ENCODE measurements around the gene VSIG10L.

Gene VSIG10L

GRCh38 chr19:51365211-51365964, 23.4 kb upstream of the VSIG10L start:
- H3K27ac ChIP-seq (ENCODE audit: low read length): peak overlapping the region; percentile 92
- DNase-seq (peak; percentile 31), ATAC-seq (ENCODE audit: insufficient read depth, low read depth) (no peak)
- H3K9me3 ChIP-seq (ENCODE audit: insufficient read depth, low read length, severe bottlenecking): no peaks in the 10 kb centered on the region
- peak overlapping the region; percentile 88 for H3K4me2 ChIP-seq (ENCODE audit: insufficient read depth, low read length)
- peaks cover 42% of the 10 kb centered on the region for H3K79me2 ChIP-seq (ENCODE audit: insufficient read depth, low read length)
- H3K9ac ChIP-seq (ENCODE audit: low read depth, low read length): peak overlapping the region; percentile 83
- TF ChIP-seq, protein P1, sequence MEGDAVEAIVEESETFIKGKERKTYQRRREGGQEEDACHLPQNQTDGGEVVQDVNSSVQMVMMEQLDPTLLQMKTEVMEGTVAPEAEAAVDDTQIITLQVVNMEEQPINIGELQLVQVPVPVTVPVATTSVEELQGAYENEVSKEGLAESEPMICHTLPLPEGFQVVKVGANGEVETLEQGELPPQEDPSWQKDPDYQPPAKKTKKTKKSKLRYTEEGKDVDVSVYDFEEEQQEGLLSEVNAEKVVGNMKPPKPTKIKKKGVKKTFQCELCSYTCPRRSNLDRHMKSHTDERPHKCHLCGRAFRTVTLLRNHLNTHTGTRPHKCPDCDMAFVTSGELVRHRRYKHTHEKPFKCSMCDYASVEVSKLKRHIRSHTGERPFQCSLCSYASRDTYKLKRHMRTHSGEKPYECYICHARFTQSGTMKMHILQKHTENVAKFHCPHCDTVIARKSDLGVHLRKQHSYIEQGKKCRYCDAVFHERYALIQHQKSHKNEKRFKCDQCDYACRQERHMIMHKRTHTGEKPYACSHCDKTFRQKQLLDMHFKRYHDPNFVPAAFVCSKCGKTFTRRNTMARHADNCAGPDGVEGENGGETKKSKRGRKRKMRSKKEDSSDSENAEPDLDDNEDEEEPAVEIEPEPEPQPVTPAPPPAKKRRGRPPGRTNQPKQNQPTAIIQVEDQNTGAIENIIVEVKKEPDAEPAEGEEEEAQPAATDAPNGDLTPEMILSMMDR (IDR thresholded peaks at IDR 0.05; ENCODE audit: borderline replicate concordance, extremely low read depth, low read length, poor library complexity, severe bottlenecking): peak; percentile 23
- no peak for TF ChIP-seq EZH2 (IDR thresholded peaks at IDR 0.05; ENCODE audit: borderline replicate concordance, low read depth, low read length, severe bottlenecking)
- H4K20me1 ChIP-seq (ENCODE audit: insufficient read depth, low read length): peaks cover 11% of the 10 kb centered on the region
- peaks cover 4% of the 10 kb centered on the region; the same call in 1 of the 2 replicates for H3K36me3 ChIP-seq (ENCODE audit: insufficient read depth, low read length)
- peaks cover 46% of the 10 kb centered on the region for H3K4me1 ChIP-seq (ENCODE audit: insufficient read depth, low read length)
- peak overlapping the region; percentile 71 to 88; a peak in 3 of 4 replicates for H3K4me3 ChIP-seq (ENCODE audit: low read depth in 1 of 2, low read length in 2 of 2)
- peak overlapping the region; percentile 93 for H2AFZ ChIP-seq (ENCODE audit: low read depth, low read length)
- H3K27me3 ChIP-seq (ENCODE audit: insufficient read depth, low read length, poor library complexity): no peaks in the 10 kb centered on the region

DNA sequence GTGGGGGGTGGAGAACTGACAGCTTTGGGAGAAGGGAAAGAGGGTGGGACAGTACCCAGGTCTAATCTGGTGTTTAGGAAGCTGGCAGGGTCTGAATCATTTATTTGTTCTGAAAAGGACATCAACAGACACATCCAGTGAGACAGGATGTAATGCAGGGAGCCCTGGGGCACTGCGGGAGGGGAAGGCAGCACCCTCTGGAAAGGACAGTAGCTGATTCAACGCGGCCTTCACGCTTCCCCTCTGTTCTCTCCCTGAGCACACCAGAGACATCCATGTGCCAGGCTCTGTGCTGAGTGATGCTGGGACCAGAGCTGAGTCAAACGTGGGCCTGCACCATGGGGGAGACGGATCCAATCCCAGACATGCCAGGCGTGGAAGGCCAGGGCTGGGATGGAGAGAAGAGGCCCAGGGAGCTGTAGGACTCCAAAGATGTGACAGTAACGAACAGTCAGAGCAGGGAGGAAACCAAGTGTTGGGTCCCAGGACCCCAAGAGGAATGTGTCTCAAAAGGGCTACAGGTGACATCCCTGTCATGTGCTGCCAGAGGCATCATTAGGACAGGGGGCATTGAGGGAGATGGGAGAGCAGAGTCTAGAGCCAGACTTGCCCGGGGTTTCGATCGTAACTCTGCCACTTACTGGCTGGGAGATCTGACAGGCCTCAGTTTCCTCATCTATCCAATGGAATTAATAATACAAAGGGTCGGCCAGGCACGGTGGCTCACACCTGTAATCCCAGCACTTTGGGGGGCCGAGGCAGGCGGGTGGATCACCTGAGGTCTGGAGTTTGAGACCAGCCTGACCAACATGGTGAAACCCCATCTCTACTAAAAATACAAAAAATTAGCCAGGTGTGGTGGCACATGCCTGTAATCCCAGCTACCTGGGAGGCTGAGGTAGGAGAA, 22.5 kb upstream of the VSIG10L start:
- Histone ChIP-seq H2AFZ (ENCODE audit: low read depth, low read length) (no peak overlapping the region), H3K27ac (ENCODE audit: low read length) (no peak overlapping the region), H3K27me3 (ENCODE audit: insufficient read depth, low read length, poor library complexity) (no peaks in the 10 kb centered on the region), H3K9me3 (ENCODE audit: insufficient read depth, low read length, severe bottlenecking) (no peaks in the 10 kb centered on the region), H4K20me1 (ENCODE audit: insufficient read depth, low read length) (peaks cover 11% of the 10 kb centered on the region), H3K36me3 (ENCODE audit: insufficient read depth, low read length) (peaks cover 4% of the 10 kb centered on the region; the same call in 1 of the 2 replicates), H3K4me1 (ENCODE audit: insufficient read depth, low read length) (peaks cover 44% of the 10 kb centered on the region), H3K4me3 (ENCODE audit: low read depth in 1 of 2, low read length in 2 of 2) (peak overlapping the region in 1 of 2 experiments; percentile 18; a peak in 1 of 4 replicates), H3K4me2 (ENCODE audit: insufficient read depth, low read length) (peak overlapping the region; percentile 43), H3K9ac (ENCODE audit: low read depth, low read length) (peak overlapping the region; percentile 25; the same call in 1 of the 2 replicates), H3K79me2 (ENCODE audit: insufficient read depth, low read length) (peaks cover 42% of the 10 kb centered on the region)
- TF ChIP-seq, protein P1 (IDR thresholded peaks at IDR 0.05; ENCODE audit: borderline replicate concordance, extremely low read depth, low read length, poor library complexity, severe bottlenecking): no peak
- DNase-seq: no peak
- ATAC-seq (ENCODE audit: insufficient read depth, low read depth): no peak

- Histone ChIP-seq H3K9ac (ENCODE audit: low read depth, low read length) (no peak overlapping the region), H3K4me3 (ENCODE audit: low read depth in 1 of 2, low read length in 2 of 2) (no peak overlapping the region), H3K9me3 (ENCODE audit: insufficient read depth, low read length, severe bottlenecking) (no peaks in the 10 kb centered on the region), H2AFZ (ENCODE audit: low read depth, low read length) (no peak overlapping the region), H4K20me1 (ENCODE audit: insufficient read depth, low read length) (peaks cover 17% of the 10 kb centered on the region), H3K27me3 (ENCODE audit: insufficient read depth, low read length, poor library complexity) (no peaks in the 10 kb centered on the region), H3K79me2 (ENCODE audit: insufficient read depth, low read length) (peaks cover 33% of the 10 kb centered on the region), H3K4me2 (ENCODE audit: insufficient read depth, low read length) (no peak overlapping the region), H3K27ac (ENCODE audit: low read length) (no peak overlapping the region), H3K36me3 (ENCODE audit: insufficient read depth, low read length) (peaks cover 4% of the 10 kb centered on the region; the same call in 1 of the 2 replicates), H3K4me1 (ENCODE audit: insufficient read depth, low read length) (peaks cover 27% of the 10 kb centered on the region)
- TF ChIP-seq EZH2 (IDR thresholded peaks at IDR 0.05; ENCODE audit: borderline replicate concordance, low read depth, low read length, severe bottlenecking): no peak
- TF ChIP-seq, protein P1 (IDR thresholded peaks at IDR 0.05; ENCODE audit: borderline replicate concordance, extremely low read depth, low read length, poor library complexity, severe bottlenecking): no peak
- ATAC-seq (ENCODE audit: insufficient read depth, low read depth): no peak
- DNase-seq: no peak
Measured at GRCh38 chr19:51361239-51361638, 19.3 kb upstream of the VSIG10L start.

All from DND-41 (cell line).